IMR-90 (cell line): ENCODE measurements around the gene PRKAG2. TPM values are rescaled to one million over a fixed set of nuclear protein-coding genes. Genes with fewer than 3 reads are reported as not detected.

Experiments
- ATAC-seq: fragments of 200-7000 bp; cut with Tn5 transposase; 2 replicates; pipeline ENCODE4 v1.9.1; 2020; ENCODE audit warnings: low read depth, mild to moderate bottlenecking, moderate library complexity
- BruUV-seq: library from RNA; stranded (reverse); fragments of 400-500 nt; replicated peaks from 2 replicates; lab custom pipeline; 2021; lab: Mats Ljungman, UMichigan
- CTCF ChIA-PET: fragments of 300-600 bp; formaldehyde crosslinking; extraction: SDS; loops from one replicate; lab custom pipeline; 2021; ENCODE audit warnings: antibody characterized with exemption; lab: Yijun Ruan, JAX
- POLR2A ChIA-PET: fragments of 300-600 bp; sonication (Branson Sonifier 250); formaldehyde crosslinking; loops from one replicate; lab custom pipeline; 2022; ENCODE audit warnings: antibody characterized with exemption; ENCODE audit not compliant: unreplicated experiment; lab: Charles Lee
- DNase-seq: peaks from one replicate; pipeline ENCODE4 v3.0.0; 2013
- H2AFZ ChIP-seq: replicated peaks from 2 replicates; pipeline ENCODE3; 2013; ENCODE audit warnings: low read length, mild to moderate bottlenecking; ENCODE audit not compliant: poor library complexity
- H2AK5ac ChIP-seq: 2 replicates; pipeline ENCODE4 v1.6.1; 2013; ENCODE audit warnings: low read depth, low read length, inconsistent platforms
- H2AK9ac ChIP-seq: replicated peaks from 2 replicates; pipeline ENCODE3; 2013; ENCODE audit warnings: mild to moderate bottlenecking, low read depth, low read length, moderate library complexity; ENCODE audit not compliant: poor library complexity
- H2BK120ac ChIP-seq: 2 replicates; pipeline ENCODE4 v1.6.1; 2013; ENCODE audit warnings: low read depth, low read length, inconsistent platforms
- H2BK15ac ChIP-seq: 3 replicates; pipeline ENCODE4 v1.6.1; 2013; ENCODE audit warnings: low read depth, low read length, inconsistent platforms
- H2BK20ac ChIP-seq: 2 replicates; pipeline ENCODE4 v1.6.1; 2013; ENCODE audit warnings: low read depth, mild to moderate bottlenecking, inconsistent platforms, low read length, moderate library complexity
- H2BK5ac ChIP-seq: 2 replicates; pipeline ENCODE4 v1.6.1; 2013; ENCODE audit warnings: mild to moderate bottlenecking, low read depth, low read length, inconsistent platforms; ENCODE audit not compliant: poor library complexity, severe bottlenecking
- H3K14ac ChIP-seq: replicated peaks from 2 replicates; pipeline ENCODE4 v1.6.1; 2013; ENCODE audit warnings: low read depth, low read length, inconsistent platforms
- H3K18ac ChIP-seq: 2 replicates; pipeline ENCODE4 v1.6.1; 2013; ENCODE audit warnings: low read depth, low read length, control low read depth
- H3K23ac ChIP-seq: 2 replicates; pipeline ENCODE4 v1.6.1; 2013; ENCODE audit warnings: low read depth, low read length, inconsistent platforms
- H3K27ac ChIP-seq: 2 replicates; pipeline ENCODE4 v1.5.1; 2013; ENCODE audit warnings: mild to moderate bottlenecking, control low read depth, low read length; ENCODE audit not compliant: insufficient read depth
- H3K27me3 ChIP-seq: 2 replicates; pipeline ENCODE4 v1.6.1; 2013; ENCODE audit warnings: low read length; ENCODE audit not compliant: control insufficient read depth, insufficient read depth
- H3K36me3 ChIP-seq: 2 replicates; pipeline ENCODE4 v1.6.1; 2013; ENCODE audit warnings: low read length, mixed read lengths; ENCODE audit not compliant: control insufficient read depth, insufficient read depth
- H3K4ac ChIP-seq: 2 replicates; pipeline ENCODE4 v1.6.1; 2013; ENCODE audit warnings: low read depth, low read length, inconsistent platforms
- H3K4me1 ChIP-seq: 2 replicates; pipeline ENCODE4 v1.6.1; 2013; ENCODE audit warnings: low read length, mixed read lengths; ENCODE audit not compliant: control insufficient read depth, insufficient read depth
- H3K4me2 ChIP-seq: 2 replicates; pipeline ENCODE4 v1.6.1; 2013; ENCODE audit warnings: low read depth, mild to moderate bottlenecking, control low read depth, low read length, moderate library complexity
- H3K4me3 ChIP-seq: 2 replicates; pipeline ENCODE4 v1.5.1; 2013; ENCODE audit warnings: low read depth, mild to moderate bottlenecking, control low read depth, low read length, moderate library complexity; ENCODE audit not compliant: insufficient read depth
- H3K56ac ChIP-seq: 2 replicates; pipeline ENCODE4 v1.6.1; 2013; ENCODE audit warnings: low read length, inconsistent platforms; ENCODE audit not compliant: insufficient read depth; ENCODE audit errors: extremely low read depth
- H3K79me1 ChIP-seq, 2 experiments: 2 replicates each; pipeline ENCODE4 v1.6.1; 2013; ENCODE audit warnings: low read length in 2 of 2, inconsistent platforms in 1 of 2, low read depth in 1 of 2
- H3K9ac ChIP-seq: 2 replicates; pipeline ENCODE4 v1.6.1; 2013; ENCODE audit warnings: low read depth, low read length, control low read depth
- H3K9me1 ChIP-seq: 2 replicates; pipeline ENCODE4 v1.6.1; 2013; ENCODE audit warnings: low read length, inconsistent platforms; ENCODE audit not compliant: insufficient read depth
- H3K9me3 ChIP-seq: 2 replicates; pipeline ENCODE4 v1.6.1; 2013; ENCODE audit warnings: low read length; ENCODE audit not compliant: control insufficient read depth, insufficient read depth
- H4K20me1 ChIP-seq: 2 replicates; pipeline ENCODE4 v1.6.1; 2013; ENCODE audit warnings: low read length, inconsistent platforms; ENCODE audit not compliant: insufficient read depth
- H4K5ac ChIP-seq: 2 replicates; pipeline ENCODE4 v1.6.1; 2013; ENCODE audit warnings: mild to moderate bottlenecking, low read depth, low read length, control low read depth
- H4K8ac ChIP-seq, 2 experiments: 2 replicates each; pipeline ENCODE4 v1.6.1; 2013; ENCODE audit warnings: low read depth in 2 of 2, low read length in 2 of 2, control low read depth in 1 of 2, inconsistent platforms in 1 of 2
- H4K91ac ChIP-seq: 2 replicates; pipeline ENCODE4 v1.6.1; 2013; ENCODE audit warnings: low read depth, low read length, inconsistent platforms; ENCODE audit not compliant: insufficient read depth
- BHLHE40 ChIP-seq: fragments of 150-350 bp; IDR thresholded peaks from 2 replicates; pipeline ENCODE4 v1.6.1; 2016; ENCODE audit warnings: mild to moderate bottlenecking, low read depth, low read length
- CEBPB ChIP-seq: IDR thresholded peaks from 2 replicates; pipeline ENCODE4 v1.6.1; 2012; ENCODE audit warnings: low read depth, low read length, improper control_type of control experiment
- FOS ChIP-seq: fragments of 150-350 bp; IDR thresholded peaks from 2 replicates; pipeline ENCODE4 v1.6.1; 2016; ENCODE audit warnings: low read depth, low read length
- MAFK ChIP-seq: IDR thresholded peaks from 2 replicates; pipeline ENCODE4 v1.6.1; 2012; ENCODE audit warnings: low read depth, low read length, improper control_type of control experiment
- MAZ ChIP-seq: IDR thresholded peaks from 2 replicates; pipeline ENCODE4 v1.6.1; 2012; ENCODE audit warnings: low read depth, mild to moderate bottlenecking, low read length, improper control_type of control experiment, moderate library complexity, borderline replicate concordance
- NFE2L2 ChIP-seq: fragments of 150-350 bp; IDR thresholded peaks from 2 replicates; pipeline ENCODE4 v1.6.1; 2016; ENCODE audit warnings: low read depth, mild to moderate bottlenecking, low read length
- POLR2A ChIP-seq: IDR thresholded peaks from 2 replicates; pipeline ENCODE4 v1.6.1; 2012; ENCODE audit warnings: mild to moderate bottlenecking, low read depth, low read length
- RCOR1 ChIP-seq: IDR thresholded peaks from 2 replicates; pipeline ENCODE4 v1.6.1; 2012; ENCODE audit warnings: mild to moderate bottlenecking, low read length, improper control_type of control experiment; ENCODE audit not compliant: insufficient replicate concordance
- RFX5 ChIP-seq: IDR thresholded peaks from 2 replicates; pipeline ENCODE4 v1.8.0; 2012; ENCODE audit warnings: low read depth, mild to moderate bottlenecking, low read length, moderate library complexity
- WGBS, 2 experiments: methylation state at CpG; one replicate each; pipeline versions ENCODE4 v1.1.5 to v1.1.7; 2013; ENCODE audit warnings: missing lambda C conversion rate in 2 of 2; ENCODE audit not compliant: insufficient read length in 1 of 2; ENCODE audit errors: extremely low coverage in 2 of 2; 5-methylcytosine and 5-hydroxymethylcytosine counted together
- dilution Hi-C: fragments of 300-500 bp; cut with HindIII; formaldehyde crosslinking; loops from one replicate; pipeline ENCODE4 v1.14.3; 2018; ENCODE audit warnings: low sequenced_read_pairs; ENCODE audit not compliant: unreplicated experiment
- in situ Hi-C: fragments of 300-500 bp; cut with MboI; formaldehyde crosslinking; loops from 3 replicates; pipeline ENCODE4 v1.14.3; 2019; ENCODE audit warnings: low sequenced_read_pairs, inconsistent platforms, mixed read lengths
- intact Hi-C: fragments of 100-400 bp; cut with micrococcal nuclease; formaldehyde crosslinking; loops from 2 replicates; pipeline ENCODE4 v1.10.0; 2022
- polyA plus RNA-seq, 3 experiments: library from polyadenylated mRNA; depleted of rRNA; stranded (reverse); fragments of >200 nt; gene quantifications; 2 replicates each; pipeline ENCODE4 v1.2.3, GENCODE V29; 2012; ENCODE audit warnings: low replicate concordance in 1 of 3
- total RNA-seq: library from RNA; depleted of rRNA; stranded (reverse); fragments of >200 nt; gene quantifications from 2 replicates; pipeline ENCODE4 v1.2.3, GENCODE V29; 2012
- TF ChIP-seq, protein P1 (sequence below): conservative IDR thresholded peaks from 2 replicates; pipeline ENCODE4 v1.5.1; 2012; ENCODE audit warnings: mild to moderate bottlenecking, low read depth, low read length, improper control_type of control experiment
- TF ChIP-seq, protein P2 (sequence below): fragments of 150-350 bp; IDR thresholded peaks from 2 replicates; pipeline ENCODE4 v1.6.1; 2017; ENCODE audit warnings: mild to moderate bottlenecking, antibody characterized with exemption, low read length, low read depth

PRKAG2 gene
- total and polyA plus RNA-seq, 2 of the 4 experiments (the other 2 are of a cell fraction), result 15.4 to 21.6 TPM

DNA sequence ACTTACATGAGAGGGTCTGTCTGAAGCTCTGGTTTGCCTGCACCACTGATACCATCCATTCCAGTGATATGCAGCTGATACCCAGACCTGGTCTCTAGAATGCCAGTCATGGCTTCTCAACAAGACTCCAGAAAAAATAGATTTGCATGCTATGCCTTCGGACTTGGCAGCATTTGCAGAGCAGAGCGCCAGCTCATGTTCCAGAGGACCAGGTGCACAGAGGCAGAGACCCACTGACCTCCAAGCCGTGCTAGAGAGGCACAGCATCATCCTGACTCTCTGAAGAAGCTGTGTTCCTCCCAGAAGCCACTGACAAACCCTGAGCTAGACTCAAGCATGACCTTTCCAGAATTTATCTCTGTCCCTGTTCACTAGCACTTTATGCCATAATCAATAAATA lies 6.9 kb upstream of the PRKAG2 start:
- in situ Hi-C loops (no loop called here), intact Hi-C loops (no loop called here), dilution Hi-C loops (no loop called here)
- Histone ChIP-seq H4K8ac (no peak overlapping the region), H4K5ac (no peak overlapping the region), H2BK120ac (no peak overlapping the region), H3K4ac (no peak overlapping the region), H2BK5ac (no peak overlapping the region), H3K14ac (no peak overlapping the region), H4K91ac (no peak overlapping the region), H2BK20ac (no peak overlapping the region), H3K9me3 (no peaks in the 10 kb centered on the region), H3K36me3 (no peaks in the 10 kb centered on the region), H4K20me1 (no peaks in the 10 kb centered on the region), H3K23ac (no peak overlapping the region), H3K4me3 (no peak overlapping the region), H2AK9ac (no peak overlapping the region), H3K4me1 (no peaks in the 10 kb centered on the region), H3K18ac (no peak overlapping the region), H3K4me2 (no peak overlapping the region), H3K79me1 (no peaks in the 10 kb centered on the region), H2BK15ac (no peak overlapping the region), H3K27ac (no peak overlapping the region), H3K27me3 (peaks cover 54% of the 10 kb centered on the region), H2AK5ac (no peak overlapping the region), H3K9ac (no peak overlapping the region), H3K9me1 (no peaks in the 10 kb centered on the region), H2AFZ (no peak overlapping the region), H3K56ac (no peak overlapping the region)
- no peak for DNase-seq
- BruUV-seq, result no TSS peak
- ChIA-PET CTCF (no interaction called here), POLR2A (no interaction called here)
- TF ChIP-seq MAFK (no peak), MAZ (no peak), POLR2A (no peak), RCOR1 (no peak), FOS (no peak), BHLHE40 (no peak), NFE2L2 (no peak), RFX5 (no peak), CEBPB (no peak)
- TF ChIP-seq, protein P1, sequence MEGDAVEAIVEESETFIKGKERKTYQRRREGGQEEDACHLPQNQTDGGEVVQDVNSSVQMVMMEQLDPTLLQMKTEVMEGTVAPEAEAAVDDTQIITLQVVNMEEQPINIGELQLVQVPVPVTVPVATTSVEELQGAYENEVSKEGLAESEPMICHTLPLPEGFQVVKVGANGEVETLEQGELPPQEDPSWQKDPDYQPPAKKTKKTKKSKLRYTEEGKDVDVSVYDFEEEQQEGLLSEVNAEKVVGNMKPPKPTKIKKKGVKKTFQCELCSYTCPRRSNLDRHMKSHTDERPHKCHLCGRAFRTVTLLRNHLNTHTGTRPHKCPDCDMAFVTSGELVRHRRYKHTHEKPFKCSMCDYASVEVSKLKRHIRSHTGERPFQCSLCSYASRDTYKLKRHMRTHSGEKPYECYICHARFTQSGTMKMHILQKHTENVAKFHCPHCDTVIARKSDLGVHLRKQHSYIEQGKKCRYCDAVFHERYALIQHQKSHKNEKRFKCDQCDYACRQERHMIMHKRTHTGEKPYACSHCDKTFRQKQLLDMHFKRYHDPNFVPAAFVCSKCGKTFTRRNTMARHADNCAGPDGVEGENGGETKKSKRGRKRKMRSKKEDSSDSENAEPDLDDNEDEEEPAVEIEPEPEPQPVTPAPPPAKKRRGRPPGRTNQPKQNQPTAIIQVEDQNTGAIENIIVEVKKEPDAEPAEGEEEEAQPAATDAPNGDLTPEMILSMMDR, result no peak
- TF ChIP-seq, protein P2, sequence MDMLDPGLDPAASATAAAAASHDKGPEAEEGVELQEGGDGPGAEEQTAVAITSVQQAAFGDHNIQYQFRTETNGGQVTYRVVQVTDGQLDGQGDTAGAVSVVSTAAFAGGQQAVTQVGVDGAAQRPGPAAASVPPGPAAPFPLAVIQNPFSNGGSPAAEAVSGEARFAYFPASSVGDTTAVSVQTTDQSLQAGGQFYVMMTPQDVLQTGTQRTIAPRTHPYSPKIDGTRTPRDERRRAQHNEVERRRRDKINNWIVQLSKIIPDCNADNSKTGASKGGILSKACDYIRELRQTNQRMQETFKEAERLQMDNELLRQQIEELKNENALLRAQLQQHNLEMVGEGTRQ, result no peak
- WGBS, 2 experiments, result 35% methylated on average over 3 of the region's 3 CpGs; no CpG with 5 or more reads in 1 of the 2 experiments
- no peak for ATAC-seq
